Measurements from ENCODE around the gene TLR1.
"Not testable (repeated sequence)": the region's sequence is repeated elsewhere in the genome, so short reads cannot be mapped to it uniquely, and the experiment has no call there.

TLR1 gene

GRCh38 chr4:38775326-38775725, 29.3 kb downstream of the TLR1 start:
- no peak for DNase-seq (ENCODE audit: low read depth)

GRCh38 chr4:38774181-38774955, 30.2 kb downstream of the TLR1 start:
- DNase-seq (ENCODE audit: low read depth): no peak

- not testable (repeated sequence) for DNase-seq (ENCODE audit: low read depth)
Observed at GRCh38 chr4:38770281-38770680, 34.3 kb downstream of the TLR1 start.

- DNase-seq (ENCODE audit: low read depth): no peak
Observed at GRCh38 chr4:38769857-38770256, 34.7 kb downstream of the TLR1 start.

GRCh38 chr4:38769441-38769840, 35.1 kb downstream of the TLR1 start:
- DNase-seq (ENCODE audit: low read depth): no peak

- no peak for DNase-seq (ENCODE audit: low read depth)
Observed at GRCh38 chr4:38768968-38769394, 35.6 kb downstream of the TLR1 start.

- DNase-seq (ENCODE audit: low read depth): not testable (repeated sequence)
Observed at GRCh38 chr4:38766940-38767339, 37.7 kb downstream of the TLR1 start.

GRCh38 chr4:38765382-38765781, 39.2 kb downstream of the TLR1 start:
- no peak for DNase-seq (ENCODE audit: low read depth)

GRCh38 chr4:38764277-38764676, 40.3 kb downstream of the TLR1 start:
- DNase-seq (ENCODE audit: low read depth): no peak

- DNase-seq (ENCODE audit: low read depth): no peak
Observed at GRCh38 chr4:38762560-38762959, 42.0 kb downstream of the TLR1 start.

- no peak for DNase-seq (ENCODE audit: low read depth)
Observed at GRCh38 chr4:38759790-38760122, 44.8 kb downstream of the TLR1 start.

- no peak for DNase-seq (ENCODE audit: low read depth)
Observed at GRCh38 chr4:38759113-38759789, 45.3 kb downstream of the TLR1 start.

- DNase-seq (ENCODE audit: low read depth): no peak
Observed at GRCh38 chr4:38757945-38758600, 46.5 kb downstream of the TLR1 start.

GRCh38 chr4:38752941-38753806, 51.4 kb downstream of the TLR1 start:
- peak; percentile 16 for DNase-seq (ENCODE audit: low read depth)

GRCh38 chr4:38752372-38752940, 52.1 kb downstream of the TLR1 start:
- no peak for DNase-seq (ENCODE audit: low read depth)

GRCh38 chr4:38751341-38752010, 53.1 kb downstream of the TLR1 start:
- no peak for DNase-seq (ENCODE audit: low read depth)

GRCh38 chr4:38749336-38749735, 55.3 kb downstream of the TLR1 start:
- no peak for DNase-seq (ENCODE audit: low read depth)

GRCh38 chr4:38747629-38748028, 57.0 kb downstream of the TLR1 start:
- DNase-seq (ENCODE audit: low read depth): no peak

Data from HS-5 (cell line).